Activated T-cell treated with anti-CD3 and anti-CD28 coated beads, Interleukin-2, amount 50 U/mL, for 4 hours (primary cell): ENCODE results near the gene AFAP1. TPM values are rescaled to one million over a fixed set of nuclear protein-coding genes. Genes with fewer than 3 reads are reported as not detected.

Source experiments
- ATAC-seq, 2 donors: fragments of 200-7000 bp; cut with Tn5 transposase; one replicate each; pipeline ENCODE4 v1.10.0; 2021
- DNase-seq: peaks from one replicate; pipeline ENCODE4 v3.0.0-alpha.2; 2020
- H3K27me3 Mint-ChIP-seq: one replicate; pipeline ENCODE4 v1.8.0; 2021; ENCODE audit warnings: low read depth, mixed read lengths
- H3K36me3 Mint-ChIP-seq: one replicate; pipeline ENCODE4 v1.8.0; 2022; ENCODE audit warnings: mixed read lengths; ENCODE audit not compliant: insufficient read depth
- H3K4me1 Mint-ChIP-seq: one replicate; pipeline ENCODE4 v1.8.0; 2021; ENCODE audit warnings: low read depth, mixed read lengths
- H3K4me3 Mint-ChIP-seq: one replicate; pipeline ENCODE4 v1.8.0; 2021; ENCODE audit warnings: mild to moderate bottlenecking, moderate library complexity, mixed read lengths
- H3K9me3 Mint-ChIP-seq: one replicate; pipeline ENCODE4 v1.8.0; 2021; ENCODE audit warnings: mixed read lengths
- total RNA-seq, 3 donors: library from RNA; stranded (reverse); gene quantifications; one replicate each; pipeline ENCODE4 v1.2.1, GENCODE V29; 2021

Gene AFAP1
- total RNA-seq, 3 donors from 2014 or later = 13.1 to 17.7 (median 14.7) TPM

GRCh38 chr4:7890635-7891393, 48.8 kb downstream of the AFAP1 start:
- H3K4me3 Mint-ChIP-seq = no peak overlapping the region

GRCh38 chr4:7887436-7887835, 52.2 kb downstream of the AFAP1 start:
- peaks cover 16% of the 10 kb centered on the region for H3K4me1 Mint-ChIP-seq
- no peak overlapping the region for H3K4me3 Mint-ChIP-seq
- no peak for DNase-seq
- H3K9me3 Mint-ChIP-seq = peaks cover 4% of the 10 kb centered on the region
- ATAC-seq = no peak
- H3K36me3 Mint-ChIP-seq = peaks cover 2% of the 10 kb centered on the region
- no peaks in the 10 kb centered on the region for H3K27me3 Mint-ChIP-seq

More at GRCh38 chr4:7890635-7891393, 48.8 kb downstream of the AFAP1 start:
- Mint-ChIP-seq H3K9me3 (peaks cover 4% of the 10 kb centered on the region), H3K36me3 (peaks cover 2% of the 10 kb centered on the region), H3K27me3 (no peaks in the 10 kb centered on the region), H3K4me1 (peaks cover 11% of the 10 kb centered on the region)
- ATAC-seq (no peak), DNase-seq (no peak)

DNA sequence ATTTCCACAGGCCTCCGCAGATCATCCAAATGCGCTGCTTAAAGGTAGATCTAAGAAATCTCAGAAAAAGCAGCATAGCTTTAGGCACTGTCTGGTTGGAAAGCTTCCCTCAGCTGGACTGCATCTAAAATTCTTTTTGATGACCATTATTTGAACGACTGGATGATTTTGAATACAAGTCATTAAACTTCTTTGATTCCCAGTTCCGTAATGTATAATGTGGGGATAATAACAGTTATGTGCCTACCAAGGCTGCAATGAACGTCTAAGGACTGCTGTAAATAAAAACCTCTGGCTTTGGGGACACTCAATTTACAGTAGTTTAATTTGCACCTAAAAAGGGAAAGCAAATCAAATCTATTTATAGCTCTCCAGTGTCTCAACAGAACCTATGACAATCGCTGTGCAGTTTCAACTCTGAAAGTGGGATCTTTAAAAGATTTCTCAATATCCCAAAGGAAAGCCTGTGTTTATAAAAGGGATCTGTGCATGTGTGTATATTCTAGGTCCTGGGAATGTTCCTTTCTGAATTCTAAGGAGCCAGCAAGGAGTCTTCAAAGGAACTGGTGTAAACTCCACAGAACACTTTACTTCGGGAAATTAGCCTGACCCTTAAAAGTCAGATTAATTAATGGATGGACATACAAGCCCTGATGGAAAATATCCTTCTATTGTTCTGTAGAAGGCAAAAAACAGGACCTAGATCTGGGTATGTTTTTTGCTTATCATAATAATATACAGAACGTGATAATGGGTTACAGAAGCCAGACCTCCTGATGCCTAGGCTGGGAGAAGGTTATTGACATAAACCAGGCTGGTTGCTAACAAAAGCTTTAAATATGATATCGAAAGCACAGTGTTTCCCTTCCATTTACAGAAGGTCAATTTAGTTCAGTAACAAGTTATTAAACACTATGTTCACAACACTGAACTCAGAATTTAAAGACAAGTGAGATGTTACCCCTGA, 53.4 kb downstream of the AFAP1 start:
- peaks cover 19% of the 10 kb centered on the region for H3K4me1 Mint-ChIP-seq
- H3K9me3 Mint-ChIP-seq = peaks cover 4% of the 10 kb centered on the region
- H3K27me3 Mint-ChIP-seq = no peaks in the 10 kb centered on the region
- ATAC-seq (no peak), DNase-seq (no peak)
- no peak overlapping the region for H3K4me3 Mint-ChIP-seq
- H3K36me3 Mint-ChIP-seq = peaks cover 2% of the 10 kb centered on the region

DNA sequence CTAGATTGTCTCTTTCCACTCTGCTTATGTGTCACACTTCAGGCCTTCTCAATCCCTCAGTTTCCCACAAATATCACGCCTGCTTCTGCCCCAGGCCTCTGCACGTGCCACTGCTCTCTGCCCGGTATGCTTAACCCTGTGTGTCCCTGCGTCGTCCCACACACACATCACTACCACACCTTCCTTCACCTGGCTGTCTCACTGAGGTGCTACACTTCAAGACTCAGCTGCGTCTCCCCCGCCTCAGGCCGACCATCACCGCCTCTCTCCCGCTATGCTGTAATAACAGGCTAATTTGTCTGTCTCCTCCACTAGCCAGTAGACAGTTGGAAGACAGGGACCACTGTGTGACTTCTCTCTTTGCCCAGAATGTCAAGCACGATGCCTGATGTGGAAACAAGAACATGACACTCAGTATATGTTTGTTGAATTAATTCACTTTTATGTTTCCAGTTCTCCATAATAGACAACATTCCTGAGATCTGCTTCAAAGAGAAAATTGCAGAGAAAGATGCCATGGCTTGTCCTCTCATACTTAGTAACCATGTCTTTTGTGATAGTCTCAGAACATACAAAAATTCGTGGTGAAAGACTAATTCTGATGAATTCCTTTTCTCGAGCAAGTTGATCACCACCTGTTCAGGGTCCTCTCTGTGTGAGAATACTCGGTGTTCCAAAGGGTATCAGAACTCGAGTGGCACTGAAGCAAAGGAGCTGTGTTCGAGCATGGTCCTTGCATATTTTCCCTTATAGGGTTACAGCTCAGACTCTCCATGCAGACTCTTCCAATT, 54.2 kb downstream of the AFAP1 start:
- DNase-seq (no peak), ATAC-seq (no peak)
- Mint-ChIP-seq H3K36me3 (peaks cover 2% of the 10 kb centered on the region), H3K4me1 (peaks cover 22% of the 10 kb centered on the region), H3K9me3 (peaks cover 4% of the 10 kb centered on the region), H3K27me3 (no peaks in the 10 kb centered on the region), H3K4me3 (no peak overlapping the region)

DNA sequence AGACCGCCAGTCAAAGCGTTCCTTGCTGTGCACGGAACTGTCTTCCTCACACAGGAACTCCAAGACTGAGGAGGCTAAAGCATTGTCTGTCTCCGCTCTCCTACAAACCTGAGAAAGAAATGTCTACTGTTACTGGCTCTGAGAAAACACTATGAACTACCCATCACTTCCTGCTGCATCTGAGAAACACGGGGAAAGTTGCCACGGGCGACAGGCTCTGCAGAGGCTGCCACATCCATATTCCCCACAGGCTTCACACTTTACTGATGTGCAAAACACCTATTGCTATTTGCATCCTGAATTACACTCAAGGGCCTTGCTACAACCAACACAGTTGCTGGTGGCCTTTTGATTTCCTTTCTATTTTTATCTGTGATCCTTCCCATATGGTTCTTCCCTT, 59.0 kb downstream of the AFAP1 start:
- no peak for ATAC-seq
- Mint-ChIP-seq H3K4me3 (no peak overlapping the region), H3K36me3 (no peaks in the 10 kb centered on the region), H3K9me3 (no peaks in the 10 kb centered on the region), H3K27me3 (no peaks in the 10 kb centered on the region), H3K4me1 (peaks cover 46% of the 10 kb centered on the region)
- DNase-seq = no peak

GRCh38 chr4:7879127-7879526, 60.5 kb downstream of the AFAP1 start:
- ATAC-seq (no peak), DNase-seq (no peak)
- Mint-ChIP-seq H3K4me1 (peaks cover 50% of the 10 kb centered on the region), H3K9me3 (no peaks in the 10 kb centered on the region), H3K4me3 (no peak overlapping the region), H3K27me3 (no peaks in the 10 kb centered on the region), H3K36me3 (no peaks in the 10 kb centered on the region)

DNA sequence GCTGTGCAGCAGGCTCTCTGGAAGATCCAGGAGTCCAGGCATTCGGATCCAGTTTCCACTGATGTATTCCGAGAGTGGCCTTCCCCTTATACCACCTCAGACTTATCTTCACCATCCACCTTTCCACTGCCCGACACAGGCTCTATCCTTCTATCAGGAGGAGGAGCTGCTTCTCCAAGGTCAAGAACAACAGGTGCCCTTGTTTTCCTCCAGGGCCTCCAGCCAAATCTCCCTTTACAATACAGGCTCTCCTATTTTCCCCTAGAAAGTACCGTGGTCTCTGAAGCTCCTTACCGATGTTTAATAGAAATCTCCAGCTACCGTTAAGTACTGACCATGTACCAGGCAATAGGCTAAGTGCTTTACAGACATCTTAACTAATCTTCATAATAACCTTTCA, 61.3 kb downstream of the AFAP1 start:
- Mint-ChIP-seq H3K9me3 (no peaks in the 10 kb centered on the region), H3K27me3 (no peaks in the 10 kb centered on the region), H3K4me1 (peaks cover 56% of the 10 kb centered on the region), H3K36me3 (no peaks in the 10 kb centered on the region), H3K4me3 (no peak overlapping the region)
- no peak for ATAC-seq
- DNase-seq = no peak

DNA sequence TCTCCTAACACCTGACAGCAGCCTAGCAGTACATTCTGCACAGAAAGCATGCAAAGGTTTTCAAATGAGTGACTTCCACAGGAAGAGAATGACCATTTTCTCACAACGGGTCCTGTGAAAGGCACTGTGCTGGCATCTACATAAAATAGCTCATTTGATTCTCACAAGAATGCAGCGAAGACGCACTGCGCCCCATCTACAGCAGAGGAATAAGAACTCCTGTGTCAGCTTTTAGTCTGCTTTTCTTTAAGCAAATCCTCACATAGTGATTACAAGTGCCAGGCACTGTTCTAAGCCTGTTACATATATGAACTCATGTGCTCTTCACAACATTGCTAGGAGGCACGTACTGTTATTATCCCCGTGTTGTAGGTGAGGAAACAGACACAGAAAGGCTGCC, 62.5 kb downstream of the AFAP1 start:
- H3K4me1 Mint-ChIP-seq = peaks cover 56% of the 10 kb centered on the region
- DNase-seq (no peak), ATAC-seq (no peak)
- H3K27me3 Mint-ChIP-seq = no peaks in the 10 kb centered on the region
- H3K36me3 Mint-ChIP-seq = no peaks in the 10 kb centered on the region
- peak overlapping the region; percentile 33 for H3K4me3 Mint-ChIP-seq
- no peaks in the 10 kb centered on the region for H3K9me3 Mint-ChIP-seq

- DNase-seq = peak; percentile 52
- ATAC-seq = peak; percentile 84 to 87
- Mint-ChIP-seq H3K27me3 (no peaks in the 10 kb centered on the region), H3K9me3 (no peaks in the 10 kb centered on the region), H3K36me3 (peaks cover 2% of the 10 kb centered on the region), H3K4me3 (peak overlapping the region; percentile 33), H3K4me1 (peaks cover 51% of the 10 kb centered on the region)
Measured at GRCh38 chr4:7876201-7876875, 63.3 kb downstream of the AFAP1 start.

DNA sequence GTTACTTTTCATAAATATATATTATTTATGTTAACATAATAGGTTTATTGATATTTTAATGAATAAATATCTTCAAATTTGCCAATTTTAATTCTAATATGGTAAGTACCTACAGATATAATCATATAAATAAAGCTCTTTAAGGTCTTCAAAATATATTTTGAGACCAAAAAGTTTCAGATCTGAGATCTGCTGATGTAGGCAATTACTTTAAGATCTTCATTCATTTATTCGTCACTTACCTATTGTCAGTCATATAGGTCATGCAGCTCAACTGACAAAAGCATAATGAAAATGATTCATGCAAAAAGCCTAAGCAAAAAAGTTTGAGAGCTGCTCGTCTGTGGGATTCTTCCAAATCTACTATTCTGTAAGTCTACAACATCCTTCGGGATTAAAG, 64.8 kb downstream of the AFAP1 start:
- no peak for ATAC-seq

GRCh38 chr4:7873881-7874280, 65.8 kb downstream of the AFAP1 start:
- Mint-ChIP-seq H3K36me3 (peaks cover 4% of the 10 kb centered on the region), H3K4me1 (peaks cover 41% of the 10 kb centered on the region), H3K27me3 (no peaks in the 10 kb centered on the region), H3K9me3 (no peaks in the 10 kb centered on the region), H3K4me3 (no peak overlapping the region)
- no peak for ATAC-seq
- DNase-seq = no peak

More for the DNA sequence above, 64.8 kb downstream of the AFAP1 start:
- no peak for DNase-seq
- Mint-ChIP-seq H3K36me3 (peaks cover 2% of the 10 kb centered on the region), H3K4me3 (no peak overlapping the region), H3K4me1 (peaks cover 41% of the 10 kb centered on the region), H3K9me3 (no peaks in the 10 kb centered on the region), H3K27me3 (no peaks in the 10 kb centered on the region)

DNA sequence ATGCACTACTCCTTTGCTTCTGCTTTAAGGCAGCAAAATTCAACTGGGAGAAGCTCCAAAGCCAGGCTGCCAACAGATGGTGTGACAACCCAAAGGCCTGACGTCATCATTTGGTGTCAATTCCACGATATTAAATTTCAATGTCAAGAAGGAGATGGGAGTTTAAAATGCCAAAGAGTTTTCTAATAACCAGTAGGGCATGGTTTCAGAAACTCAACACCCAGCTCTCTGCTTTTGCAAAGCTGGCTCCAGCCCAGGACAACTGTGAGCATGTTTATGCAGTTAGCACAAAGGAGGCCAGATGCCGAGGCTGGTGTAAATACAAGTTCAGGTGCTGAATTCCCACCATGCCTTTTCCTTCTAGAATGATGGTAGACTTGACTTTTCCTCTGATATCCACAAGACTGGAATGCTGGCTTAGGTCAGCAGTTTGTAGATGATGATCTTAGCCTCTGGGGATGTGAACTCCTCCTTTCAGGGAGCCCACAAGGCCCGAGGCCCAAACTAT, 67.3 kb downstream of the AFAP1 start:
- no peaks in the 10 kb centered on the region for H3K9me3 Mint-ChIP-seq
- no peaks in the 10 kb centered on the region for H3K27me3 Mint-ChIP-seq
- DNase-seq (no peak), ATAC-seq (no peak)
- peaks cover 47% of the 10 kb centered on the region for H3K4me1 Mint-ChIP-seq
- H3K4me3 Mint-ChIP-seq = no peak overlapping the region
- peaks cover 8% of the 10 kb centered on the region for H3K36me3 Mint-ChIP-seq

DNA sequence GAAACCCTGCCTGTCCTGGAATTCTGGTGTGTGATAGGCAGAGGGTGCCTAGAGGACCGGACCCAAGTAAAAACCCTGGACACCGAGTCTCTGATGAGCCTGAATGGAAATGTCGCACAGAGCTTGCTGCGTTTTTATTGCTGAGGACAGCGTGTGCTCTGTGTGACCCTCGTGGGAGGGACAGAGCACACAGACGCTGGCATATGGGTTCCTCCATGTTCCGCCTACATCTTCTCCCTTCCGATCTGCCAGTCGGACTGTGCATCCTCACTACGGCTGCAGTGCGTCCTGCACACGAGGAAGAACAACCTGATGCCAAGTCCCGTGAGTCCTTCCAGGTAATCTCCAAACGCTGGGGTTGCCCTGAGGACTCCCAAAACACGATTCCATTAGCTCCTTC, 68.3 kb downstream of the AFAP1 start:
- peaks cover 40% of the 10 kb centered on the region for H3K4me1 Mint-ChIP-seq
- H3K9me3 Mint-ChIP-seq = no peaks in the 10 kb centered on the region
- DNase-seq = no peak
- peaks cover 10% of the 10 kb centered on the region for H3K36me3 Mint-ChIP-seq
- no peak for ATAC-seq
- H3K4me3 Mint-ChIP-seq = no peak overlapping the region
- no peaks in the 10 kb centered on the region for H3K27me3 Mint-ChIP-seq
